GOT3 (cell line): Measurements from ENCODE around the gene NDUFS7.

Source experiments
- DNase-seq: peaks from one replicate; lab custom pipeline; 2025; ENCODE audit warnings: mixed read lengths; lab: John Stamatoyannopoulos, UW

Gene NDUFS7

GRCh38 chr19:1365319-1366269 lies 18.1 kb upstream of the NDUFS7 start:
- DNase-seq, result no peak

- DNase-seq, result no peak
Observed at GRCh38 chr19:1366296-1366695, 17.4 kb upstream of the NDUFS7 start.

- no peak for DNase-seq
Observed at GRCh38 chr19:1366899-1367870, 16.5 kb upstream of the NDUFS7 start.

- no peak for DNase-seq
Observed at GRCh38 chr19:1369214-1369805, 14.4 kb upstream of the NDUFS7 start.

- DNase-seq, result no peak
Observed at GRCh38 chr19:1370579-1371361, 12.9 kb upstream of the NDUFS7 start.

- no peak for DNase-seq
Observed at GRCh38 chr19:1373042-1373533, 10.6 kb upstream of the NDUFS7 start.

- DNase-seq, result no peak
Observed at GRCh38 chr19:1373534-1374249, 10.0 kb upstream of the NDUFS7 start.

GRCh38 chr19:1374250-1374577 lies 9.5 kb upstream of the NDUFS7 start:
- DNase-seq, result no peak

- DNase-seq, result no peak
Observed at GRCh38 chr19:1376415-1376805, 7.3 kb upstream of the NDUFS7 start.

- no peak for DNase-seq
Observed at GRCh38 chr19:1377176-1377964, 6.3 kb upstream of the NDUFS7 start.

- no peak for DNase-seq
Observed at GRCh38 chr19:1377965-1378785, 5.5 kb upstream of the NDUFS7 start.

GRCh38 chr19:1379126-1379905 lies 4.4 kb upstream of the NDUFS7 start:
- no peak for DNase-seq

GRCh38 chr19:1379961-1380489 lies 3.7 kb upstream of the NDUFS7 start:
- no peak for DNase-seq

- no peak for DNase-seq
Observed at GRCh38 chr19:1382250-1382649, 1.5 kb upstream of the NDUFS7 start.

GRCh38 chr19:1383017-1383311 lies 743 bp upstream of the NDUFS7 start:
- no peak for DNase-seq

GRCh38 chr19:1384085-1384462 lies 367 bp downstream of the NDUFS7 start:
- no peak for DNase-seq

GRCh38 chr19:1384478-1385110 lies 887 bp downstream of the NDUFS7 start:
- no peak for DNase-seq

- DNase-seq, result no peak
Observed at GRCh38 chr19:1385816-1386215, 2.1 kb downstream of the NDUFS7 start.
